ENCODE results near the gene XPO4.

Gene XPO4

GRCh38 chr13:20826301-20826700 lies 76.2 kb downstream of the XPO4 start:
- H3K36me3 ChIP-seq (ENCODE audit: low read depth) = peaks cover 37% of the 10 kb centered on the region
- no peak for ATAC-seq (ENCODE audit: low read depth)
- TF ChIP-seq CTCF (IDR thresholded peaks at IDR 0.05; ENCODE audit: poor library complexity, severe bottlenecking) = no peak
- DNase-seq (ENCODE audit: low spot score) = no peak
- H3K4me1 ChIP-seq (ENCODE audit: insufficient read depth, poor library complexity, severe bottlenecking) = no peaks in the 10 kb centered on the region
- H3K27me3 ChIP-seq (ENCODE audit: insufficient read depth, poor library complexity, severe bottlenecking) = no peaks in the 10 kb centered on the region
- H3K9me3 ChIP-seq (ENCODE audit: severe bottlenecking) = no peaks in the 10 kb centered on the region
- no peak overlapping the region for H3K27ac ChIP-seq (ENCODE audit: poor library complexity, severe bottlenecking)
- H3K4me3 ChIP-seq (ENCODE audit: severe bottlenecking) = no peak overlapping the region

- Histone ChIP-seq H3K4me1 (ENCODE audit: insufficient read depth, poor library complexity, severe bottlenecking) (no peaks in the 10 kb centered on the region), H3K9me3 (ENCODE audit: severe bottlenecking) (no peaks in the 10 kb centered on the region), H3K27me3 (ENCODE audit: insufficient read depth, poor library complexity, severe bottlenecking) (no peaks in the 10 kb centered on the region), H3K36me3 (ENCODE audit: low read depth) (peaks cover 41% of the 10 kb centered on the region), H3K4me3 (ENCODE audit: severe bottlenecking) (no peak overlapping the region), H3K27ac (ENCODE audit: poor library complexity, severe bottlenecking) (no peak overlapping the region)
- ATAC-seq (ENCODE audit: low read depth) (no peak), DNase-seq (ENCODE audit: low spot score) (no peak)
- no peak for TF ChIP-seq CTCF (IDR thresholded peaks at IDR 0.05; ENCODE audit: poor library complexity, severe bottlenecking)
These were observed 77.1 kb downstream of the XPO4 start for GRCh38 chr13:20825477-20825875.

GRCh38 chr13:20824762-20825476 lies 77.6 kb downstream of the XPO4 start:
- H3K27me3 ChIP-seq (ENCODE audit: insufficient read depth, poor library complexity, severe bottlenecking) = no peaks in the 10 kb centered on the region
- H3K27ac ChIP-seq (ENCODE audit: poor library complexity, severe bottlenecking) = no peak overlapping the region
- TF ChIP-seq CTCF (IDR thresholded peaks at IDR 0.05; ENCODE audit: poor library complexity, severe bottlenecking) = no peak
- H3K4me1 ChIP-seq (ENCODE audit: insufficient read depth, poor library complexity, severe bottlenecking) = no peaks in the 10 kb centered on the region
- DNase-seq (ENCODE audit: low spot score) (no peak), ATAC-seq (ENCODE audit: low read depth) (no peak)
- H3K36me3 ChIP-seq (ENCODE audit: low read depth) = peaks cover 46% of the 10 kb centered on the region
- no peaks in the 10 kb centered on the region for H3K9me3 ChIP-seq (ENCODE audit: severe bottlenecking)
- no peak overlapping the region for H3K4me3 ChIP-seq (ENCODE audit: severe bottlenecking)

- DNase-seq (ENCODE audit: low spot score) = no peak
- Histone ChIP-seq H3K4me3 (ENCODE audit: severe bottlenecking) (no peak overlapping the region), H3K4me1 (ENCODE audit: insufficient read depth, poor library complexity, severe bottlenecking) (no peaks in the 10 kb centered on the region), H3K36me3 (ENCODE audit: low read depth) (peaks cover 47% of the 10 kb centered on the region), H3K9me3 (ENCODE audit: severe bottlenecking) (no peaks in the 10 kb centered on the region), H3K27me3 (ENCODE audit: insufficient read depth, poor library complexity, severe bottlenecking) (no peaks in the 10 kb centered on the region), H3K27ac (ENCODE audit: poor library complexity, severe bottlenecking) (no peak overlapping the region)
- no peak for TF ChIP-seq CTCF (IDR thresholded peaks at IDR 0.05; ENCODE audit: poor library complexity, severe bottlenecking)
- no peak for ATAC-seq (ENCODE audit: low read depth)
These were observed 79.5 kb downstream of the XPO4 start for GRCh38 chr13:20823071-20823470.

GRCh38 chr13:20822406-20822805 lies 80.1 kb downstream of the XPO4 start:
- no peaks in the 10 kb centered on the region for H3K27me3 ChIP-seq (ENCODE audit: insufficient read depth, poor library complexity, severe bottlenecking)
- no peak for DNase-seq (ENCODE audit: low spot score)
- no peak for TF ChIP-seq CTCF (IDR thresholded peaks at IDR 0.05; ENCODE audit: poor library complexity, severe bottlenecking)
- no peak overlapping the region for H3K27ac ChIP-seq (ENCODE audit: poor library complexity, severe bottlenecking)
- H3K4me1 ChIP-seq (ENCODE audit: insufficient read depth, poor library complexity, severe bottlenecking) = no peaks in the 10 kb centered on the region
- H3K9me3 ChIP-seq (ENCODE audit: severe bottlenecking) = no peaks in the 10 kb centered on the region
- no peak for ATAC-seq (ENCODE audit: low read depth)
- no peak overlapping the region for H3K4me3 ChIP-seq (ENCODE audit: severe bottlenecking)
- peaks cover 42% of the 10 kb centered on the region for H3K36me3 ChIP-seq (ENCODE audit: low read depth)
